GM19023 (cell line): Measurements from ENCODE around the gene GOLGA6L10.
"Not testable (repeated sequence)": the region's sequence is repeated elsewhere in the genome, so short reads cannot be mapped to it uniquely, and the experiment has no call there.

Source experiments
- ATAC-seq: cut with Tn5 transposase; IDR thresholded peaks from one replicate; pipeline ENCODE4 v1.9.1; 2021; ENCODE audit warnings: mild to moderate bottlenecking, moderate library complexity; ENCODE audit not compliant: unreplicated experiment

Gene GOLGA6L10

DNA sequence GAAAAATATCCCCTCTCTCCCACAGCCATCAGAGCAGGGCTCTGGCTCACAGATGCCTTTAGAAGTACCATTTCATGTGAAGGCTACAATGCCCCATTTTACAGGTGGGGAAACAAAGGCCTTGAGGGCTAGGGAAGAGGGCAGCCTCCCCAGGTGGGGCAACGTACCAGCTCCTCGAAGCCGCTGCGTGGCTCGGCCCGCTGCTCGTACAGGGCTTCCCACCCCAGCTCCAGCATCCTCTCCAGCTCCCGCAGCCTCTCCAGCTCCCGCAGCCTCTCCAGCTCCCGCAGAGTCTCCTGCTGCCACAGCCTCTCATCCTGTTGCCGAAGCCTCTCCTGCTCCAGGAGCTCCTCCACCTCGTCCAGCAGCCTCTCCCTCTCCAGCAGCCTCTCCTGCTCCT is 4.9 kb downstream of the GOLGA6L10 start:
- not testable (repeated sequence) for ATAC-seq

DNA sequence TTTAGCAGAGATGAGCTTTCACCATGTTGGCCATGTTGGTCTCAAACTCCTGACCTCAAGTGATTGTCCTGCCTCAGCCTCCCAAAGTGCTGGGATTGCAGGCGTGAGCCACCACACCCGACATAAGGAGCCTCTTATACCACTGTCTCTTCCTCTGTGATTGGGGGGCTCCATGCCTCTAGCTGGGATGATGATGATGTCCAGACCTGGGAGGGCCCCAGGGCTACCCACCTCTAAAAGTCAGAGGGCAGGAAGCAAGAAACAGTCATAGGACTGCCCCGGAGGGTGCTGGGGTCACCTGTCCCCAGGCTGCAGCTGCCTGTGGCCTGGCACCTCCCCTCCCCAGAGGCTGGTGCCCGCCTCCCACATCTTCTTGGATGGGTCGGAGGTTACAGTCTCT is 5.4 kb downstream of the GOLGA6L10 start:
- not testable (repeated sequence) for ATAC-seq

DNA sequence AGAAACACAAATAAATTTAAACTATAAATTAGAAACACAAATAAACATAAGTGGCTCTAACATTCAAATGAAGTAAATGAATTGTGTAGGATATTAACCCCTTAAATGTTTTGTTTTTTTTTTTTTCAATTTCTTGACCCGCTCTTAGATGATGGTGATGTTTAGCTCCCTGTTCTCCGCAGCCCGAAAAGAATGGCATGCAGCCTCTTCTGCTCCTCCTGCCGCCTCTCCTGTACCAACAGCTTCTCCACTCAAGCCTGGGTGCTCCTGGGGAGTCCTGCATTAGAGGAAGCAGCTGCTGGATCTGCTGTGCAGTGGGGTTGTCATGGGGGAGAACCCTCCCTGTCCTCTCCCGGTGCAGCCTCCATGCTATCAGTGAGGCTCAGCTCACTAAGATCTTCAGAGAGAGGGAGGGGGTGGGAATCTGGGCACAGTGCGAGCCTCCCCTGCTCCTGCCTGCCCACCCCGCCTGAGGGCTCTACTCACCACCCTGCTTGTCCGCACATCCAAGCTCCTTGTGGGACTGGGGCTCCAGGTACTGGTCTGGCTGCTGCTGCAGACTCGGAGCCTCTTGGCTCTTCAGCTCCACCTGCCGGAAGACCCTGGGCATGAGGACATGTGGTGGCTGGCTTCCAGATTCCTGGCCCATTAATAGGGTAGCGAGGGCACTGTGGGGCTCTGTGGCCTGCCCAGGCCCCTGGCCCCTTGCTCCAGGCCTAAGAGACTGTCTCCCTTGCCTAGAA is 6.5 kb downstream of the GOLGA6L10 start:
- not testable (repeated sequence) for ATAC-seq

DNA sequence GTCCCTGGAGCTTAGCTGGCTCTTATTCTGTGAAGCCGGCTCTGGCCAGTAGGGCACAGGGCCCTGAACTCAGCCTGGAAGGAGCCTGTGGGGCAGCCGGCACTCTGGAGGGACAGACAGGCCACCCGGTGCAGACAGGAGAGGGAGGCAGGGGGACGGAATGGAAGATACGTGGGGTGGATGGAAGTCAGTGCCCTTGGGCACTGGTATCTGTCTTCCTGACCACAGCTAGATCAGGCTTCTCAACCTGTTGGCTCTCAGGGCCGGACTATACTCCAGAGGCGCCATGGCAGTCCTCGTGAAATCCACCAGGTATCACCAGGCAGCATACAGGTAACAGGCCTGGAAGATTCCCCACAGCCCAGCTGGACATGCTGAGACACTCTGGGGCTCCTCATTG is 10.7 kb downstream of the GOLGA6L10 start:
- not testable (repeated sequence) for ATAC-seq

DNA sequence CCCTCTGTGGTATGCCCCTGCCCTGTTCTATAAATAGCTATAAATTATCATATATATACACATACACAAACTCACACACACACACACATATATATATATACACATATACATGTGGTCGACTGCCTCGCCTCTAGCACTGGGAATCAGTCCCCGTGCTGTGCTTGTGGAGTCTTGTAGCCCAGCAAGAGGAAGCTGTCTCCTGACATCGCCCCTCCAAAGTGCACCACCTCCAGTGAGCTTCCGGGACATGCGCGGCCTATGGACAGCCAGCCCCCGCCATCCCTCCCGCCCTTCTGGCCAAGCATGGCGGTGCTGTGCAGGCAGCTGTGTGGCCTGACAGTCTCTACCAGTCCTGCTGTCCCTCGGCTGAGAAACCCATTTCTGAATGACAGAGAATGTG is 11.2 kb downstream of the GOLGA6L10 start:
- ATAC-seq: not testable (repeated sequence)

DNA sequence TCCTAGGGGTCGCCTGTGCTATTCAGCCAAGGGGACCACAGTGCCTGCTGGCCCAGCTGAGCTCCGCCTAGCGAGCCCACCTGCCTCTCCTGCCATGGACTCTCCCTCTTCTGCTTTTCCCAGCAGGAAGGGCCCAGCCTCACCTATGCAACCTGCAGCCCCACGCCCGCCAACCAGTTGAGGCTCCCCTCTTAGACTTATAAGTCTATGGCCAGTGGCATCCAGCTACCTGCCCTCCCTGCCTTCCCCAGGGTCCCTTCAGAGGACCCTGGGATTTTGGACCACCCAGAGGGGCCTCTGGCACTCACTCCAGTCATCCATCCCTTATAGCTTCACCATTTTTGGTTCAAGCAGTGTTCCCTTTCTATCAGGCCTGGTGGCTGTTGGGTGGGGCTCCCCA is 12.2 kb downstream of the GOLGA6L10 start:
- ATAC-seq: not testable (repeated sequence)

DNA sequence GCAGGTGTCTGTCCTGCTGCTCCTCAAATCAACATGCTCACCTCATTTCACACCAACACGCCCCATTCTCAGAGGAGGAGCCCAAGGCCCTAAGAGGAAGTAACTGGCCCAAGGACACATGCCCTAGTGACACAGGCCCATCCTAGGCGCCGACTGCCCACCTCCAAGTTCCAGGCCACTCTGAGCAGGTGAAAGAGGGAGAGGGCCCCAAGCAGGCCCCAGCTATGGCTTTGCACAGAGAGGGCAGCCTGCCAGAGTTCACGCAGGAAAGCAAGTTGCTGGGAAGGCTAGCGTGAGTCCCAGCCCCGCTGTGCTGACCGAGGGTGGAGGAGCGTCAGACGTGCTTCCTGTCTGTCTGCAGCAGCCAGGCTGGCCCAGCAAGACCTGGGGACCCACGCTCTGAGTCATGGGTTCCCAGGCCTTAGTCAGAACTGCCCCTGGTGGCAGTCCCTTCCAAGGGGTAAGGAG is 13.1 kb downstream of the GOLGA6L10 start:
- not testable (repeated sequence) for ATAC-seq

DNA sequence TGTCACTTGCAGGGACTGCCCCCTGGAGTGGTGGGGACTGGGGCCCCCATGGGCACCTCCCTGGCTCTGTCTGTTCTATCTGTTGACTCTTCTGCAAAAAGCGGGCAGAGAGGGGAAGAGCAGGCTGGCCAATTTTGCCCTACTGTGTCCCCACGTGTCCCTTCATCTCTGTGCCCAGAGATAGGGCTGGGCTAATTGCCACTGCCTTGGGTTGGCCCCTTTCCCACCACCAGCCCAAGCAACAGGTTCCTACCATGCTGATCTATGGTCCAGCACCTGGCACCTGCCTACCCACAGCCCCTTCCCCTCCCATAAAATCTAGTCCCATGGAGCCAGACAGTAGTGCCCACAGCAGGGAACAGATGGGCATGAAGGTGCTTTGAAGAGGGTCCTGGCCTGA is 14.3 kb downstream of the GOLGA6L10 start:
- ATAC-seq: not testable (repeated sequence)

DNA sequence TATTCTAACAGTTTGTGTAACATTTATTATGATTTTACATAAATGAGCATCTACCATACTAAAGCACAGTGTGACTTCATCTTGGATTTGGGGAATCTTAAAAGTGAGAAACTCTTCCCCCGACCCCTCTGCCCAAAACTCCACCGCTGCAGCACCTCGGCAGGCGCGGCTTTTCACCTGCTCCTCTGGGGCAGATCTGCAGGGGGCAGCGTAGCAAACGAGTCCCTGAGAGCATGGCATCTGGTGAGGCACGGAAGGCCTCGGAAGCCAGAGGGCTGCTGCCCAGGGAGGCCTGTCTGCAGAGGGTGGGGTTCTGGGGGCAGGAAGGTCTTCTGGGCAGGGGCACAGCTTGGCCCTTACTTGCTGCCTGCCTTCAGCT is 14.7 kb downstream of the GOLGA6L10 start:
- ATAC-seq: not testable (repeated sequence)

DNA sequence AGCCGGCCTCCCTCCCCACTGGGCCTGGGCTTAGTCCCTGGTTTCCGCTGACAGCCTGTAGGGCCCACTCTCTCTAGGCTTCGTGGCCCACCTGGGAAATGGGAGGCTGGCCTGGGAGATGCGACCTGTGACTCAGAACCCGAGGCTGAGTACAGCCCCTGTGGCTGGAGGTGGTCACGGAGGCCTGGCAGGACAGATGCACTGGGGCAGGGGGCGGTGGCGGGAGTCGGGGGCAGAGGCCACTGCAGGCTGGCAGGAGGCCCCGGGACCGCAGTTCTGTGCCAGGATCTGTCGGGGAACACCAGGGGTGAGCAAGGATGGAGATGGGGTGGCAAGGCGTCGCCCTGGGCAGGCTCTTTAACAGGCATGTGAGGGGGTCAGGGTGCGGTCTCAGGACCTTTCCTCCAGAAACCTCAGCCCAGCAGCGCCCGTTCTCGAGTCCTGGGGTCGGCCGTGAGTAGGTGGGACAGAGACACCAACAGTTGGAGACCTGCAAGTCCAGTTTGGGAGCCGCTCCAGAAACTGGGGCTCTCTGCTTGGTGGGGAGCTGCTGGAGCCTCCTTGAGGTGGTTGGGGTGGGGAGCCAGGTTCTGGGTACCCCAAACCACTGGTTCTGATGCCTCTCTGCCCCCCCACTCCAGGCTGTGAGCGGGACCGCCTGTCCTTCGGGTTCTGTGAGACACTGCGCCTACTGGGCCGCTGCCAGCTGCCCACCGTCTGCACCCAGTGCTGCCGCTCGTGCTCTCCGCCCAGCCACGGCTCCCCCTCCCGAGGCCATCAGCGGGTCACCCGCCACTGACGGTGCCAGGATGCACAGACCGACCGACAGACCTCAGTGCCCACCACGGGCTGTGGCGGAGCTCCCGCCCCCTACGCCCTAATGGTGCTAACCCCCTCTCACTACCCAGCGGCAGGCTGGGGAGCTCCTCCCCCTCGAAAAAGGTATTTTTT is 15.4 kb downstream of the GOLGA6L10 start:
- ATAC-seq: not testable (repeated sequence)

DNA sequence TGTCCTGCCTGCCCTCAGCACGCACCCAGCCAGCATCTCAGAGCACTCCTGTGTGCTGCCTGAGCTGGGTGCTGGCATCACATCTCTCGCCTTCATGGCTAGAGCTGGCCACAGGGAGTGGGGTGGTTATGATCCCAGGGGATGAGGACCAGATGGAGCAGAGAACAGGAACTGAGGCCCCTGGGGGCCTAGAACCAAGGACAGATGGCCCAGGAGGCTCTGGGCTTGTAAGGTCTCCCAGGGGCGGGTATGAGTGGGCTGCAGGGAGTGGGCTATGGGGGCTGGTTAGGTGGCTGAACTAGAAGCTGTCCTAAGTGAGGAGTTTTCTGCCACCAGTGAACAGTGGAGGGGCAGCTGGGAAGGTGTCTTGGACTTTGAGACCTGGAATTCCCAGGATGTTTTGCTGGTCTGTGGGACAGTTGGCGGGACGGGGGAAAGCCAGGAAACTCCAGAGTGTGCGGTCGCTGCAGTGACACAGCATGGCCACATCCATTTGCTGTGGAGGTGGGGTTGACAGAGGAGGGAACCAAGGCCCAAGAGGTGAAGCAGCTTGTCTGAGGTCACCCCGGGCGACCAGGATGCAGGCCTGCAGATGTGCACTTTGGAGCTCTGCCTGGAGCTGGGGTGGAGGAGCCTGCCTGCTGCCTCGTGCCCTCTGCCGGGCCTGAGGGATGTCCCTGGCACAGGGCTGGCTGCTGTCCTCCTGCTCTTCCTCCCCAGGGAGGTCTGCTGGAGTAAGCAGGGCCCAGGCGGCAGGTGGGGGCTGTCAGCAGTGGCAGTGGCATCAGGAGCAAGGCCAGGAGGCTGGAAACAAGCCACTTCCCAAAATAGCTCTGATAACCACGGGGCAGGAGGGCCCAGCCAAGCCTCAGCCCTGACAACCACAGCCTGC is 16.3 kb downstream of the GOLGA6L10 start:
- not testable (repeated sequence) for ATAC-seq

DNA sequence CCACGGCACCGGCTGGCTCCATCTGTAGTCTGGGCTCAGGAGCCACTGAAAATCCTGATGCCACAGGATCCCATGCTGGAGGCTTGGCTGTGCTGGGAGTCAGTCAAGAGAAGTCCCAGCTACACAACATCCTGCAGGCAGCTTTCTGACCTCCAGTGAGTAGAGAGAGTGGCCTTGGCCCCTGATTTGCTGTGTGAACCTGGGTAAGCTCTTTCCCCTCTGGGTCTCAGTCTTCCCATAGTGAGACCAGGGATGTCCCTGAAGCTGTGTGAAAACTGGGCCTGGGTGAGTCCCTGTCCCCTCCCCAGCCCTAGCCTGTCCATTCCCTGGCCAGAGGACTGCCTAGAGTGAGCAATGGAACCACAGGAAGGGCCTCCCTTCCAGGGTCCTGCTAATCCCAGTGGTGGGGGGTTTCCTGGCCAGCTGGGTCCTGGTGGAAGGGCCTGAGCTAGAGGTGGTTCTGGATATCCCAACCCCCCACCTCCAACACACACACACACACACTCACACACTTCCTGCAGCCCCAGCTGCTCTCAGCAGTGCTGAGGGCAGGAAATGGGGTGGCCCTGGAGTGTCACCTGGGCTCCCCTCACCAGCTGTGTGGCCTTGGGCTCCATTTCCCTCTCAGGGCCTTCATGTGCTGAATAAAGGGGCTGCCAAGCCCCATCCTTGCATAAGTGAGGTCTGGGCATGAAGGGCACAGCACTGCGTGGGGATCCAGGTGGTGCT is 17.5 kb downstream of the GOLGA6L10 start:
- not testable (repeated sequence) for ATAC-seq

DNA sequence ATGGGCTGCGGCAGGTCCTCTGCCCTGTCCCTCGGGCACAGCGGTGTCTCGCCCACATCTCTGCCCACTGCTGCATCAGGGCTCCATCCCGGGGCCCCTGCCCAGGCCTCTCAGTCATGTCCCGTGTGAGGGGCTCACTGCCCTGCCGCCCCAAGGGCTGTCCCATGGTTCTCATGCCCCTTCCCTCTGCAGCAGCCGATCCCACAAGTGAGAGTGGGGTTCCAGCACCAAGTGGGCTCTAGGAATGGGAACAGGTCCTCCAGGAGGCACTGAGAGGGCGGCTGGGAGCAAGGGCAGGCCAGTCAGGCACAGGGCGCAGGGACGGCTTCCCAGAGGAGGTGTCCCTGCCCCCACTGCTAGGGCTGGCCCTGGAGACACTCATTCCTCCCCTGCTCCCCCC is 18.4 kb downstream of the GOLGA6L10 start:
- ATAC-seq: not testable (repeated sequence)

DNA sequence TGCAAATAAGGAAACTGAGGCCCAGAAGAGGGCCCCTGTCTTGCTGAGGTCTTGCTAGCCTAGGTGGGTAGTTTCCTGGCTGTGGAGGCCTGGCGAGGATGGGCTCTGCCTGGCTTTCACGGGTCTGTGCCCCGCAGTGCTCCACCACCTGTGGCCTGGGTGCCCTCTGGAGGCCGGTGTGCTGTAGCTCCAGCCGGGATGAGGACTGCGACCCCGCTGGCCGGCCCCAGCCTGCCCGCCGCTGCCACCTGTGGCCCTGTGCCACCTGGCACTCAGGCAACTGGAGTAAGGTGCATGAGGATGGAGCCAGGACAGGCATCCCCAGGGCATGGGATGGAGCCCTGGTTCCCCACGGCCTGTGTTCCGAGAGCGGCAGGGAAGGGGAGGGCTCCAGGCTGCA is 20.2 kb downstream of the GOLGA6L10 start:
- ATAC-seq: not testable (repeated sequence)

DNA sequence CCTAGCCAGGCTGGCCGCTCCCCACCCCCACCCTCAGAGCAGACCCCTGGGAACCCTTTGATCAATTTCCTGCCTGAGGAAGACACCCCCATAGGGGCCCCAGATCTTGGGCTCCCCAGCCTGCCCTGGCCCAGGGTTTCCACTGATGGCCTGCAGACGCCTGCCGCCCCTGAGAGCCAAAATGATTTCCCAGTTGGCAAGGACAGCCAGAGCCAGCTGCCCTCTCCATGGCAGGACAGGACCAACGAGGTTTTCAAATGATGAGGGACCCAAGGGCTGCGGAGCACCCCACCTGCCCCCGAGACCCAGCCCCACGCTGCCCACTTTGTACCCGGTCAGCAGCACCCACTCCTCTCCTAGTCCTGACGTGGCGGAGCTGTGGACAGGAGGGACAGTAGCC is 21.9 kb downstream of the GOLGA6L10 start:
- ATAC-seq: not testable (repeated sequence)

DNA sequence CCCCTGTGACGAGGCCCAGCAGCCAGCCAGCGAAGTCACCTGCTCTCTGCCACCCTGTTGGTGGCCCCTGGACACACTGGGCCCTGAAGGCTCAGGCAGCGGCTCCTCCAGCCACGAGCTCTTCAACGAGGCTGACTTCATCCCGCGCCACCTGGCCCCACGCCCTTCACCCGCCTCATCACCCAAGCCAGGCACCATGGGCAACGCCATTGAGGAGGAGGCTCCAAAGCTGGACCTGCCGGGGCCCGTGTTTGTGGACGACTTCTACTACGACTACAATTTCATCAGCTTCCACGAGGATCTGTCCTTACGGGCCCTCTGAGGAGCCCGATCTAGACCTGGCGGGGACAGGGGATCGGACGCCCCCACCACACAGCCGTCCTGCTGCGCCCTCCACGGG is 22.4 kb downstream of the GOLGA6L10 start:
- ATAC-seq: not testable (repeated sequence)

DNA sequence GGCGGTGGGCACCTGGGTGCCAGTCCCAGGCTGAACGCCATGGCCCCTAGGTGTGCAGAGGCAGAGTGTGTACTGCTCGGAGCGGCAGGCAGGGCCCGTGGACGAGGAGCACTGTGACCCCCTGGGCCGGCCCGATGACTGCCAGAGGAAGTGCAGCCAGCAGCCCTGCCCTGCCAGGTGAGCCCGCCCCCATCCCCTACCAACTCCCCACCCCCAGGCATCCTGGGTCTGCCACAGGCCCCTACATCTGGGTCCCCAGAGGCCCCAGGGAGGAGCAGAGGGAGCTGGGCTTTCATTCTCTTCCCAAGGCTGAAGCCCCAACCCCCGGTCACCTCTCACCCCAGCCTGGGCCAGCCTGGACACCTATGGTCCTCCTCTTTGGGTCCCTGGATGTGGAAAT is 23.6 kb downstream of the GOLGA6L10 start:
- ATAC-seq: not testable (repeated sequence)

DNA sequence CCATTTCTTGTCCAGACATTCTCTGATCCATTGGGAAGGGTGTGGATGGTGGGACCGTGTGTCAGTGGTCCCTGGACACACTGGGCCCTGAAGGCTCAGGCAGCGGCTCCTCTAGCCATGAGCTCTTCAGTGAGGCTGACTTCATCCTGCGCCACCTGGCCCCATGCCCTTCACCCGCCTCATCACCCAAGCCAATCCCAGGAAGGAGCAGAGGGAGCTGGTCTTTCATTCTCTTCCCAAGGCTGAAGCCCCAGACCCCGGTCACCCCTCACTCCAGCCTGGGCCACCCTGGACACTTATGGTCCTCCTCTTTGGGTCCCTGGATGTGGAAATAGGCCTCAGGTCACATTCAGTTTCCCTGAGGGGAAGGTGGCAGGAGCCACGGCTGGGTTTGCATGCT is 24.4 kb downstream of the GOLGA6L10 start:
- ATAC-seq: not testable (repeated sequence)

DNA sequence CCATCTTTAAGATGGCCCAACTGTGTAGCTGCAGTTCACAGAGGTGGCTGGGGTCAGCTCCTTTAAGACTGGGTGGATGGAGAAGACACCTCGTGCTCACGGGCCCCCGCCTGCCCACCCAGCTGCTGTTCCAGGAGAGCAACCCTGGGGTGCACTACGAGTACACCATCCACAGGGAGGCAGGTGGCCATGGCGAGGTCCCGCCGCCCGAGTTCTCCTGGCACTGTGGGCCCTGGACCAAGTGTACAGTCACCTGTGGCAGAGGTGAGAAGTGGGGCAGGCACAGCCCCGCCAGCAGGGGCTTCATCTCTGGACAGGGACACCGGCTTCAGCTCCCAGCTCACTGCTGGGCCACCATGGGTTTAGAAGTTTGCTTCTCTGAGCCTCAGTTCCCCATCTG is 26.8 kb downstream of the GOLGA6L10 start:
- not testable (repeated sequence) for ATAC-seq

DNA sequence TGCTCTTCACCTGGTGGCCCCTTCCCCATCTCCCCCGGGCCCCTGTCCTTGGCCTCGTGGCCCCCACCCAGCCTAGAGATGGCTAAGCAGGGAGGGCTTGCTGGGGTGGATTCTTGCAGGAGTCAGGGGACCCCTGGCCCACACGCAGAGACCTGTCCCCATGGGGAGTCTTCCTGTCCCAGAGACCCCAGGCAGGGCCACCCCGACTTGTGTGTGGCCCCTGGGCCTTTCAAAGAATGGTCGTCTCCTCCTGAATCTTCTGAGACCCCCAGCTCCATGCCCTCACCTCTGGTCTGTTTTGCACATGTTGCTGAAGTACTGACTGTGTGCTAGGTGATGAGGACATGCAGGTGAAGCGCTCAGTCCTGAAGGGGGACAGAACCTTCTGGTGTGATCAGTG is 28.4 kb downstream of the GOLGA6L10 start:
- ATAC-seq: not testable (repeated sequence)
